Stimulated activated CD4-positive, alpha-beta T cell treated with anti-CD3 and anti-CD28 coated beads, TNF-alpha, amount 100 ng/mL, for 4 hours (primary cell): Measurements from ENCODE around the gene SLC35A5.

ENCODE experiments used
- DNase-seq, 3 experiments: peaks; one replicate each; pipeline ENCODE4 v3.0.0-alpha.2; 2020; ENCODE audit warnings: low read depth in 3 of 3

SLC35A5 gene

GRCh38 chr3:112572701-112573100, 10.9 kb downstream of the SLC35A5 start:
- no peak for DNase-seq

GRCh38 chr3:112579232-112579631, 17.4 kb downstream of the SLC35A5 start:
- DNase-seq: no peak

GRCh38 chr3:112579697-112580096, 17.9 kb downstream of the SLC35A5 start:
- no peak for DNase-seq

GRCh38 chr3:112582244-112582874, 20.5 kb downstream of the SLC35A5 start:
- no peak for DNase-seq

- DNase-seq: no peak
Measured at GRCh38 chr3:112583105-112583504, 21.3 kb downstream of the SLC35A5 start.

- no peak for DNase-seq
Measured at GRCh38 chr3:112585782-112586181, 23.9 kb downstream of the SLC35A5 start.

GRCh38 chr3:112587336-112587735, 25.5 kb downstream of the SLC35A5 start:
- no peak for DNase-seq

GRCh38 chr3:112593258-112593657, 31.4 kb downstream of the SLC35A5 start:
- no peak for DNase-seq

- DNase-seq: no peak
Measured at GRCh38 chr3:112594856-112595255, 33.0 kb downstream of the SLC35A5 start.

- no peak for DNase-seq
Measured at GRCh38 chr3:112597945-112598344, 36.1 kb downstream of the SLC35A5 start.

- no peak for DNase-seq
Measured at GRCh38 chr3:112598731-112599130, 36.9 kb downstream of the SLC35A5 start.

- no peak for DNase-seq
Measured at GRCh38 chr3:112602217-112602838, 40.5 kb downstream of the SLC35A5 start.

GRCh38 chr3:112604536-112604935, 42.7 kb downstream of the SLC35A5 start:
- no peak for DNase-seq

- DNase-seq: no peak
Measured at GRCh38 chr3:112605285-112605684, 43.4 kb downstream of the SLC35A5 start.

GRCh38 chr3:112606098-112606497, 44.3 kb downstream of the SLC35A5 start:
- DNase-seq: no peak

GRCh38 chr3:112607863-112608262, 46.0 kb downstream of the SLC35A5 start:
- no peak for DNase-seq

GRCh38 chr3:112610121-112610520, 48.3 kb downstream of the SLC35A5 start:
- DNase-seq: no peak

GRCh38 chr3:112611752-112612515, 50.1 kb downstream of the SLC35A5 start:
- DNase-seq: no peak

GRCh38 chr3:112615989-112616731, 54.3 kb downstream of the SLC35A5 start:
- no peak for DNase-seq

GRCh38 chr3:112617285-112617684, 55.4 kb downstream of the SLC35A5 start:
- DNase-seq: no peak

GRCh38 chr3:112619295-112619694, 57.5 kb downstream of the SLC35A5 start:
- no peak for DNase-seq

- DNase-seq: no peak
Measured at GRCh38 chr3:112623213-112623612, 61.4 kb downstream of the SLC35A5 start.
